HG03045 (cell line): ENCODE results near the gene CALCB.

ENCODE experiments used
- ATAC-seq: cut with Tn5 transposase; IDR thresholded peaks from one replicate; pipeline ENCODE4 v1.9.1; 2021; ENCODE audit warnings: mild to moderate bottlenecking, moderate library complexity; ENCODE audit not compliant: unreplicated experiment

Gene CALCB

GRCh38 chr11:15074206-15075161 lies 1.1 kb downstream of the CALCB start:
- peak; percentile 97 for ATAC-seq

GRCh38 chr11:15075162-15075526 lies 1.8 kb downstream of the CALCB start:
- no peak for ATAC-seq

- no peak for ATAC-seq
These were observed 17.8 kb downstream of the CALCB start for GRCh38 chr11:15091175-15091574.

- ATAC-seq, result no peak
These were observed 18.2 kb downstream of the CALCB start for GRCh38 chr11:15091625-15092024.

GRCh38 chr11:15093432-15093831 lies 20.0 kb downstream of the CALCB start:
- ATAC-seq, result peak; percentile 72

GRCh38 chr11:15095736-15096228 lies 22.4 kb downstream of the CALCB start:
- ATAC-seq, result no peak

- ATAC-seq, result no peak
These were observed 24.0 kb downstream of the CALCB start for GRCh38 chr11:15097411-15097810.

GRCh38 chr11:15099267-15099666 lies 25.9 kb downstream of the CALCB start:
- ATAC-seq, result no peak

- ATAC-seq, result peak; percentile 77
These were observed 27.8 kb downstream of the CALCB start for GRCh38 chr11:15101072-15101709.

- no peak for ATAC-seq
These were observed 30.8 kb downstream of the CALCB start for GRCh38 chr11:15104166-15104565.

GRCh38 chr11:15106201-15106965 lies 33.0 kb downstream of the CALCB start:
- ATAC-seq, result no peak

GRCh38 chr11:15107730-15108515 lies 34.5 kb downstream of the CALCB start:
- ATAC-seq, result peak; percentile 76

GRCh38 chr11:15108592-15109130 lies 35.3 kb downstream of the CALCB start:
- no peak for ATAC-seq

- no peak for ATAC-seq
These were observed 36.2 kb downstream of the CALCB start for GRCh38 chr11:15109602-15110001.

- no peak for ATAC-seq
These were observed 37.8 kb downstream of the CALCB start for GRCh38 chr11:15111215-15111614.

- ATAC-seq, result no peak
These were observed 38.7 kb downstream of the CALCB start for GRCh38 chr11:15112131-15112541.

- ATAC-seq, result peak; percentile 82
These were observed 40.0 kb downstream of the CALCB start for GRCh38 chr11:15113381-15113780.

GRCh38 chr11:15114501-15115475 lies 41.4 kb downstream of the CALCB start, which contains the start of gene INSC:
Gene INSC (plus strand): TSS chr11:15114923. CDS start chr11:15149175, 34,252 bp downstream.
- ATAC-seq, result no peak

GRCh38 chr11:15115686-15116085 lies 42.3 kb downstream of the CALCB start:
- ATAC-seq, result no peak
